Ecto neural progenitor cell (in vitro differentiated cells): ENCODE results near the gene DYRK2.

Source experiments
- DNase-seq: peaks from one replicate; pipeline ENCODE4 v3.0.0-alpha.2; 2018; ENCODE audit warnings: low spot score

DYRK2 gene

GRCh38 chr12:67705394-67706370 is 57.1 kb downstream of the DYRK2 start:
- DNase-seq, result no peak

- no peak for DNase-seq
Observed at GRCh38 chr12:67709367-67709954, 60.9 kb downstream of the DYRK2 start.

GRCh38 chr12:67710582-67710981 is 62.0 kb downstream of the DYRK2 start:
- no peak for DNase-seq

- DNase-seq, result no peak
Observed at GRCh38 chr12:67712011-67712410, 63.5 kb downstream of the DYRK2 start.

GRCh38 chr12:67714648-67715047 is 66.1 kb downstream of the DYRK2 start:
- no peak for DNase-seq
